Activated gamma-delta T cell treated with Interleukin-2 at 50 U/mL for 16 hours (primary cell): Measurements from ENCODE around the gene LMNTD2.

Experiments used
- DNase-seq: peaks from one replicate; pipeline ENCODE4 v3.0.0-alpha.2; 2020

LMNTD2 gene

DNA sequence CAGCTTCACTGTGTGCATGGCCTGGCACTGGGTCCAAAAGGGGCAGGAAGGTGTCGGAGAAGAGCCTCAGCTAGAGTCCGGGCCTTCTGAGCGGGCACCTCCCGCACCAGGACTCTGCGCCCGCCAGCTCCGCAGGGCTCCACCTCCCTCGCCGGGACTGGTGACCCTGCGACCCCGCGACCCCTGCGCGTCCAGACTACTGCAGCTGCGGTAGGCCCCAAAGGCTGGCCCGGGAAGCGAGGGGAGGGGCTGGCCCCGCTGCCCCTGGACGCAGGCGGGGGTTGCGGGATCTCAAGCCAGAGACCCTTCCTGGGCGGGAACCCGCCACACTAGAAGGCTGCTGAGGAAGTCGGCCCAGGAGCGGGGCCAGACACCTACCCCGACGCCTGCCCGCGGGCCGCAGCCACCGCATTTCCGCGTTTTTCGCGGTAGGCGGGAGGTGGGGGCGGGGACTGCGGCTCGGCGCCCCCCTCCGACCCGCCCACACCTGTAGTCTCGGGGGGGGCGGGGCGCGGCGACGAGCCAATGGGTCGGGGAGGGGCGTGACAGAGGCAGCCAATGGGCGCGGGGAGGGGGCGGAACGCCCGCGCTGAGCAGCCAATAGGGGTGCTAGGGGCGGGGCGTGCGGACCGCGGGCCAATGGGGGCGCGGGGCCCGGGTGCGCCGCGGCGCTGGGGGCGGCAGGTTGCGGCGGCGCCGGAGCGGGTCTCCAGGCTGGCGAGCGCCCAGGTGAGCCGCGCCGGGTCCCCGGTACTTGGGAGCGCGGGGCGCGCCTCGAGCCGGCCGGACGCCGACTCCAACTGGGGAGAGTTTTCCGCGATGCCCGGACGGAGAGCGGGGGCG, at the start of gene LMNTD2, which contains the start of gene RASSF7:
Gene LMNTD2, minus strand, starts transcription at position 434 of the 843 bp plus-strand sequence. Its CDS starts 22 bp downstream, at position 412.
Gene RASSF7, plus strand, starts transcription at position 666 of the 843 bp plus-strand sequence. CDS start 799 bp downstream, outside the sequence.
- DNase-seq = peak; percentile 96

DNA sequence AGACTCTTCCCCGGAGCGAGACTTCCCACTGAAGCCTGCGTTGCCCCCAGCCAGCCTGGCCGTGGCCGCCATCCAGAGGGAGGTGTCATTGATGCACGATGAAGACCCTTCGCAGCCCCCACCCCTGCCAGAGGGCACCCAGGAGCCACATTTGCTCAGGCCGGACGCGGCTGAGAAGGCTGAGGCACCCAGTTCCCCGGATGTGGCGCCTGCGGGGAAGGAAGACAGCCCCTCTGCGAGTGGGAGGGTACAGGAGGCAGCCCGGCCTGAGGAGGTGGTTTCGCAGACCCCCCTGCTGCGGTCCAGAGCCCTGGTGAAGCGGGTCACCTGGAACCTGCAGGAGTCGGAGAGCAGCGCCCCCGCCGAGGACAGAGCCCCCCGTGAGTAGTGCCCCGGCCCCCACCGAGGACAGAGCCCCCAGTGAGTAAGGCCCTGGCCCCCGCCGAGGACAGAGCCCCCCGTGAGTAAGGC, 48.8 kb upstream of the LMNTD2 start:
- no peak for DNase-seq

- DNase-seq = no peak
These were observed 48.3 kb upstream of the LMNTD2 start for GRCh38 chr11:608791-609251.

DNA sequence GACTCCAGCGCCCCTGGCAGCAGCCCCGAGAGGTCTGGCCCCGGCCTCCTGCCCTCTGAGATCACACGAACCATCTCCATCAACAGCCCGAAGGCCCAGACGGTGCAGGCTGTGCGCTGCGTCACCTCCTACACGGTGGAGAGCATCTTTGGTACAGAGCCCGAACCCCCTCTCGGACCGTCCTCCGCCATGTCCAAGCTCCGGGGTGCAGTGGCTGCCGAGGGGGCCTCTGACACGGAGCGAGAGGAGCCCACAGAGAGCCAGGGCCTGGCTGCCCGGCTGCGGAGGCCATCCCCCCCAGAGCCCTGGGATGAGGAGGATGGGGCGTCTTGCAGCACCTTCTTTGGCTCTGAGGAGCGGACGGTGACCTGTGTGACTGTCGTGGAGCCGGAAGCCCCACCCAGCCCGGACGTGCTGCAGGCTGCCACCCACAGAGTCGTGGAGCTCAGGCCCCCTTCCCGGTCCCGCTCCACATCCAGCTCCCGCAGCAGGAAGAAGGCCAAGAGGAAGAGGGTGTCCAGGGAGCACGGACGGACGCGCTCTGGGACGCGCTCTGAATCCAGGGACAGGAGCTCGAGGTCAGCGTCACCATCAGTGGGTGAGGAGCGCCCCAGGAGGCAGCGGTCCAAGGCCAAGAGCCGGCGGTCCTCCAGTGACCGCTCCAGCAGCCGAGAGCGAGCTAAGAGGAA, 47.6 kb upstream of the LMNTD2 start:
- DNase-seq = no peak

DNA sequence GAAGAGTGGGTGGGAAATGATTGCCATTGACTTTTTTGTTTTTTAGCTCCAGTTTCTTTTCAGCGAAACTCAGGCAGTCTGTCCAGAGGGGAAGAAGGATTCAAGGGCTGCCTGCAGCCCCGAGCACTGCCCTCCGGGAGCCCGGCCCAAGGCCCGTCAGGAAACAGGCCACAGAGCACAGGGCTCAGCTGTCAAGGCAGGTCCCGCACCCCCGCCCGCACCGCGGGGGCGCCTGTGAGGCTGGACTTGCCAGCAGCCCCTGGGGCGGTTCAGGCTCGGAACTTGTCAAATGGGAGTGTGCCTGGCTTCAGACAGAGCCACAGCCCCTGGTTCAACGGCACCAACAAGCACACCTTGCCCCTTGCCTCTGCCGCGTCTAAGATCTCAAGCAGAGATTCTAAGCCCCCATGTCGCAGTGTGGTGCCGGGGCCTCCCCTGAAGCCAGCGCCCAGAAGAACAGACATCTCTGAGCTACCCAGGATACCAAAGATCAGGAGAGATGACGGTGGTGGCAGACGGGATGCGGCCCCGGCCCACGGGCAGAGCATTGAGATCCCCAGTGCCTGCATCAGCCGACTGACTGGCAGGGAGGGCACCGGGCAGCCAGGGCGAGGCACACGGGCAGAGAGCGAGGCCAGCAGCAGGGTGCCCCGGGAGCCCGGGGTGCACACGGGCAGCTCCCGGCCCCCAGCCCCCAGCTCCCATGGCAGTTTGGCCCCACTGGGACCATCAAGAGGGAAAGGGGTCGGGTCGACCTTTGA, 46.7 kb upstream of the LMNTD2 start:
- no peak for DNase-seq

DNA sequence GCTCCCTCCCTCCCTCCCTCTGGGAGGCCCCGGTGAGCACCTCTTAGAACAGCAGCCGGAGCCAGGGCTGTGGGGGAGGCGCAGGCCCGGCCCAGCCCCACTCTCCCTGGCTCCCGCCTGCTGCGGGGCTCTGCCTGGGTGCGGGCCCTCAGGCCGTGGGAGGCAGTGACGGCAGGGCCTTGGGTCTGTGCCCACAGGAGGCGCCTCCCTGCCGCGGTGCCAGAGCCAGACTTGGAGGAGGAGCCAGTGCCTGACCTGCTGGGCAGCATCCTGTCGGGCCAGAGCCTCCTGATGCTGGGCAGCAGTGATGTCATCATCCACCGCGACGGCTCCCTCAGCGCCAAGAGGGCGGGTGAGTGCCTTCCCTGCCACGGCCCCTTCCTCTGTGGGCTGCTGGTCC, 45.7 kb upstream of the LMNTD2 start:
- DNase-seq = no peak

DNA sequence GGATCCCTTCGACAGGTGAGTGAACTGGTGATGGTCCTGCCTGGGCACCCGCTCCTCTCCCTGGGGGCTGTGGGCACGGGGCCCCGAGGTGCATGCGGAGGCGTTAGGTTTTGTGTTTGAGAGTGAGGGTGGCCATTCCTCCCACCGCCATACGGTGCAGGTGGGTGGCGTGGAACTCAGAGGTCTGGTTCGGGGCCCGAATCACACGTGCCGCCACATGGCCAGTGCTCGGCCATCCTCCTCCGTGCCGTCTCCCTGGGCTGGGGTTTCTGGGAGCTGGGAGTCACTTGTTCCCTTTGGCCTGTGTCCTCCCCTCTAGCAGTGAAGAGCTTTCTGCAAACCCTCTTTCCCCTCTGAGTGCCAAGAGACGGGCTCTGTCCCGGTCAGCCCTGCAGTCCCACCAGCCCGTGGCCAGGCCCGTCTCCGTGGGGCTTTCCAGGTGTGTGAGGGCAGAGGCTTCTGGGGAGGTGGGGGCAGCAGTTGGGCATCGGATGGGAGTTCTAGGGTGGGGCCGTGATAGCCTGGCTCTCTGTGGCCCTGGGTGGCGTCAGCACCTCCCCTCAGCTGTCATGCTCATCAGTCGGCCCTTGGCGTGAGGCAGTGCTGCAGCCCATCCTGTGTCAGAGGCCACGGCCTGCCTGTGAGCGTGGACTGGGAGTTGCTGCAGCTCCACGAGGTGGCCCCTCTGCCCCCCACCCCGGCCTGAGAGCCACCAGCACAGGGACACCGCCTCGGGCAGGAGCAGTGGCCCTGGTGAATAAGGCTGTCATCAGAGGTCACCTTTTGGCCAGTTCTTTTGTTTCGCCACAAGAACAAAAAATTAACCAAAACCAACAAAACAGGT, 45.0 kb upstream of the LMNTD2 start:
- DNase-seq = no peak

DNA sequence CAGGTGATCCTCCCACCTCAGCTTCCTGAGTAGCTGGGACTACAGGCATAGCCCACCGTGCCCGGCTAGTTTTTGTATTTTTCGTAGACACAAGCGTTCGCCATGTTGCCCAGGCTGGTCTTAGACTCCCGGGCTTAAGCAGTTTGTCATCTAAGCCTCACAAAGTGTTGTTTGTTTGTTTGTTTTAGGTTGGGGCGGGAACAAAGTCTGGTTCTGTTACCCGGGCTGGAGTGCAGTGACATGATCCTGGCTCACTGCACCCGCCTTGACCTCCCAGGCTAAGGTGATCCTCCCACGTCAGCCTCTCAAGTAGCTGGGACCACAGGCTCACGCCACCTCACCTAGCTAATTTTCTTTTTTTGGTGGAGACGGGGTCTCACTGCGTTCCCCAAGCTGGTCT, 42.6 kb upstream of the LMNTD2 start:
- DNase-seq = no peak

GRCh38 chr11:601573-602245, 41.2 kb upstream of the LMNTD2 start:
- DNase-seq = no peak

GRCh38 chr11:598005-598680, 37.6 kb upstream of the LMNTD2 start:
- no peak for DNase-seq

DNA sequence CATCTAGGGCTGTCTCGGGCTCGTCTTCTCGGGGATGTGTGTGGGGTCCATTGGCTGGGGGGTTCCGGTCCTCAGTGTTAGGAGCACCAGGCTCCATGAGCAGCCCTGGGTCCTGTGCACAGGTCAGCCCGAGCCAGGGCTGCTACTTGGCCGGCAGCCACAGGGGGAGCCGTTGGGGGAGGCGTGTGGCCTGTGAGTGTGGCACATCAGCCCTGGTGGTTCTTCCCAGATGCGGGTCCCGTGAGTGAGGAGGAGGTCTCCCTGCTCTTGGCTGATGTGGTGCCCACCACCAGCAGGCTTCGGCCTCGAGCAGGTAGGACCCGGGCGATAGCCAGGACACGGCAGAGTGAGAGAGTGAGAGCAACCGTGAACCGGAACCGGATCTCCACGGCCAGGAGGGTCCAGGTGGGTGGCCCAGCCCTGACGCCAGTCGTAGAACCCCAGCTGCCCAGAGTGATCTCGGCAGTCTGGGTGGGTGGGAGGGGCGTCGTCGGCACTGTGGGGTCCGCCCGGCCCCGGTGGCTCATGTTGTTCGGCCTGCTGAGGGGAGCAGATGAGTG, 36.7 kb upstream of the LMNTD2 start:
- no peak for DNase-seq

DNA sequence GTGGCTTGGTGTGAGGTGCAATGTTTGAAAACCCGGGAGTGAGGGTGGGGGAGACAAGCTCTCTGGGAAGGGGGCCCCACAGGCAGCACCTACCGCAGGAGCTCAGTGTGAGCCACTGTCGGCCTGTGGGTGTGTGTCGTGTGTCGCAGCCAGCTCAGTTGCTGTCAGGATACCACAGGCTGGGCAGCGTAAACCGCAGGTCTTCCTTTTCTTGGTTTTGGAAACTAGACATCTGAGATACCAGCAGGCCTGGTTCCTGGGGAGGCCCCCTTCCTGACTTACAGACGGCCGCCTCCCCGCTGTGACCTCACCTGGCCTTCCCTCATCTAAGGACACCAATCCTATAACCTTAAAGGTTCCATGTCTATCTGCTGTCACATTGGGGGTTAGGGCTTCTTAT, 35.8 kb upstream of the LMNTD2 start:
- no peak for DNase-seq

GRCh38 chr11:595400-595799, 34.9 kb upstream of the LMNTD2 start:
- DNase-seq = no peak

GRCh38 chr11:593347-593746, 32.8 kb upstream of the LMNTD2 start:
- no peak for DNase-seq

GRCh38 chr11:592918-593317, 32.4 kb upstream of the LMNTD2 start:
- no peak for DNase-seq

DNA sequence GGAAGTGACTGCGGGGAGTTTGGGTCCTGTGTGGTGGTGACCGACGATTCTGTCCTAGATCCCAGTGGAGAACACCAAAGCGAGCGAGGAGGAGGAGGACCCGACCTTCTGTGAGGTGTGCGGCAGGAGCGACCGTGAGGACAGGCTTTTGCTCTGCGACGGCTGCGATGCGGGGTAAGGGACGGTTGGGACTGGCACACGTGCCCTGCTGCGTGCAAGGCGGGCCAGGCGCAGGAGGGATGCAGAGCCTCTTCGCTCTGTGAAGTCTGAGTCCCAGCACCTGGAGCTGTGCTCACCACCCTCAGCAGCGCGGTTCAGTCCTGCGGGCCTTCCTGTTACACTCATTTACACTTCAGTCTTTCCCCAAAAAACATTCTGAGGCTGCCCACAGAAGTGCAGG, 32.0 kb upstream of the LMNTD2 start:
- no peak for DNase-seq

- no peak for DNase-seq
These were observed 30.5 kb upstream of the LMNTD2 start for GRCh38 chr11:590997-591396.

- DNase-seq = no peak
These were observed 29.3 kb upstream of the LMNTD2 start for GRCh38 chr11:589798-590197.

GRCh38 chr11:587978-588380, 27.4 kb upstream of the LMNTD2 start:
- peak; percentile 60 for DNase-seq

DNA sequence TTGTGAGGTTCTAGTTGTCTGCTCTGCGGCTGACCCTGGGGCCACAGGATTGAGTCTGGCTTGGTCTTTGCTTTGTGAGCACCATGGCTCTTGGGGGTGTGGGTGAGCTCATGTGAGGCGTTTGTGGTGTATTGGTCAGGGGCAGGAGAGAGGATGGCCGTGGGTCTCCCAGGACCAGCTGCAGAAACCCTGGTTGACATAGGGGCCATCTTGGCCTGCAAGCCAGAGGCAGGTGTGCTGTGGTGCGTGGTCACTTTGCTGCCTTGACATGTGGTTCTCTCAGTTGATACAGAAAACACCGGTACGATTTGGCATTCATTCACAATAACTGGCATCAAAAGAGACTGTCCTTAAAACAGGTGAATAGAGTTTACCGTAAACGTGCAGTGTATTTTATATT, 27.0 kb upstream of the LMNTD2 start:
- DNase-seq = no peak
